HepG2 (cell line): Measurements from ENCODE around the gene ALG5. TPM values are rescaled to one million over a fixed set of nuclear protein-coding genes. Genes with fewer than 3 reads are reported as not detected.
A peak's percentile ranks its signal among the peaks of the same experiment; 100 is the strongest.

Experiments
- ATAC-seq: fragments of 200-7000 bp; cut with Tn5 transposase; 3 replicates; pipeline ENCODE4 v1.9.1; 2020; ENCODE audit warnings: mild to moderate bottlenecking, moderate library complexity
- BruUV-seq: library from RNA; stranded (reverse); fragments of 400-500 nt; replicated peaks from 2 replicates; lab custom pipeline; 2021; lab: Mats Ljungman, UMichigan
- CTCF ChIA-PET: fragments of 300-600 bp; formaldehyde crosslinking; extraction: SDS; loops from one replicate; lab custom pipeline; 2021; ENCODE audit warnings: low total read pairs, inconsistent platforms, low intra/inter-chr PET ratio; lab: Yijun Ruan, JAX
- POLR2A ChIA-PET: fragments of 350-600 bp; sonication (Branson Sonifier 250); formaldehyde crosslinking; loops from one replicate; lab custom pipeline; 2020; ENCODE audit warnings: antibody characterized with exemption, inconsistent platforms; lab: Yijun Ruan, JAX
- DNase-seq: peaks from one replicate; pipeline ENCODE4 v3.0.0-alpha.2; 2015; ENCODE audit warnings: low spot score
- FAIRE-seq: peaks from 3 replicates; lab custom pipeline; 2011; peaks lifted over from hg19 to GRCh38; lab: Jason Lieb, UNC
- H2AFZ ChIP-seq: one replicate; pipeline ENCODE4 v1.6.1; 2011; ENCODE audit warnings: low read length, inconsistent platforms
- H3K27ac ChIP-seq: fragments of 300-600 bp; 3 replicates; pipeline ENCODE4 v1.8.0; 2011; ENCODE audit warnings: mixed run types, mild to moderate bottlenecking, mixed read lengths, low read length, inconsistent platforms; ENCODE audit not compliant: insufficient read depth; ENCODE audit errors: extremely low read length
- H3K27me3 ChIP-seq, 2 experiments: fragments of 200-600 bp in 1 of 2; 2 replicates in 1 of 2; 3 replicates in 1 of 2; pipeline versions ENCODE4 v1.6.0 to v1.8.0; 2011; ENCODE audit warnings: low read length in 2 of 2, mild to moderate bottlenecking in 2 of 2, moderate library complexity in 2 of 2, inconsistent platforms in 1 of 2; ENCODE audit not compliant: insufficient read depth in 2 of 2, control insufficient read depth in 1 of 2
- H3K36me3 ChIP-seq, 2 experiments: fragments of 200-600 bp in 1 of 2; replicated peaks in 1 of 2; 2 replicates in 1 of 2; 3 replicates in 1 of 2; pipeline versions ENCODE4 v1.5.1 to v1.8.0; 2011; ENCODE audit warnings: low read length in 2 of 2, inconsistent platforms in 1 of 2; ENCODE audit not compliant: insufficient read depth in 2 of 2, control insufficient read depth in 1 of 2
- H3K4me1 ChIP-seq: 2 replicates; pipeline ENCODE4 v1.5.1; 2012; ENCODE audit warnings: low read length, inconsistent platforms; ENCODE audit not compliant: insufficient read depth
- H3K4me2 ChIP-seq: 2 replicates; pipeline ENCODE4 v1.6.0; 2011; ENCODE audit warnings: low read depth, low read length, inconsistent platforms
- H3K4me3 ChIP-seq, 3 experiments: fragments of 200-600 bp in 1 of 3; sonication (generic), shearing (Covaris generic) in 1 of 3; replicated peaks in 1 of 3; 2 replicates each; pipeline ENCODE4 v1.5.1; 2011 to 2016; ENCODE audit warnings: low read length in 3 of 3, inconsistent platforms in 2 of 3, low read depth in 2 of 3, mild to moderate bottlenecking in 2 of 3, control low read depth in 1 of 3, mixed read lengths in 1 of 3; ENCODE audit not compliant: insufficient read depth in 1 of 3
- H3K79me2 ChIP-seq: one replicate; pipeline ENCODE4 v1.6.1; 2011; ENCODE audit warnings: low read length, inconsistent platforms; ENCODE audit not compliant: insufficient read depth
- H3K9ac ChIP-seq: 2 replicates; pipeline ENCODE4 v1.6.0; 2011; ENCODE audit warnings: mild to moderate bottlenecking, low read depth, low read length, inconsistent platforms; ENCODE audit not compliant: insufficient read depth
- H3K9me3 ChIP-seq: 2 replicates; pipeline ENCODE4 v1.5.1; 2012; ENCODE audit warnings: mild to moderate bottlenecking, low read length
- H4K20me1 ChIP-seq: 2 replicates; pipeline ENCODE4 v1.6.0; 2011; ENCODE audit warnings: inconsistent platforms, mild to moderate bottlenecking, low read length, moderate library complexity; ENCODE audit not compliant: insufficient read depth
- CC2D1A ChIP-seq: sonication (generic); formaldehyde crosslinking; IDR thresholded peaks from 2 replicates; pipeline ENCODE4 v1.8.1; 2023; ENCODE audit warnings: mild to moderate bottlenecking, missing genetic modification reagents
- ETV5 ChIP-seq: IDR thresholded peaks from 2 replicates; pipeline ENCODE4 v1.6.1; 2018; ENCODE audit warnings: missing biosample characterization, missing genetic modification reagents, inconsistent platforms, borderline replicate concordance
- ETV6 ChIP-seq: sonication (generic); formaldehyde crosslinking; conservative IDR thresholded peaks from 2 replicates; pipeline ENCODE4 v1.4.0; 2020; ENCODE audit warnings: missing genetic modification reagents
- KDM3A ChIP-seq: IDR thresholded peaks from 2 replicates; pipeline ENCODE4 v1.6.1; 2018; ENCODE audit warnings: low read depth, missing compliant biosample characterization
- ZKSCAN1 ChIP-seq: fragments of 150-350 bp; IDR thresholded peaks from 2 replicates; pipeline ENCODE4 v1.6.1; 2014; ENCODE audit warnings: low read length
- ZMAT3 ChIP-seq: sonication (generic); formaldehyde crosslinking; conservative IDR thresholded peaks from 2 replicates; pipeline ENCODE4 v1.7.0; 2021; ENCODE audit warnings: missing genetic modification reagents
- ZNF143 ChIP-seq: sonication (generic); formaldehyde crosslinking; IDR thresholded peaks from 2 replicates; pipeline ENCODE4 v1.4.0; 2020; ENCODE audit warnings: missing genetic modification reagents
- WGBS: methylation state at CpG from one replicate; pipeline ENCODE4 v1.1.6; 2017; ENCODE audit warnings: low lambda C conversion rate; 5-methylcytosine and 5-hydroxymethylcytosine counted together
- in situ Hi-C: cut with HindIII; loops from 2 replicates; pipeline ENCODE4 v1.10.0; 2017; ENCODE audit warnings: low pct_unique_long_range_greater_than_20kb; ENCODE audit not compliant: extremely low pct_ligation_motif_present
- intact Hi-C: fragments of 100-400 bp; cut with micrococcal nuclease; formaldehyde crosslinking; loops from one replicate; pipeline ENCODE4 v1.10.0; 2022; ENCODE audit not compliant: unreplicated experiment
- polyA plus RNA-seq, 8 experiments: library from polyadenylated mRNA; depleted of rRNA in 3 of 8; stranded (reverse) in 7 of 8; unstranded in 1 of 8; fragments of >200 nt; fragmentation: Illumina TruSeq in 4 of 8; extraction: Trizol in 4 of 8; gene quantifications; 2 replicates each; pipeline versions ENCODE4 v1.2.1 to v1.2.3, GENCODE V29; 2011 to 2016; ENCODE audit warnings: low read depth in 4 of 8, missing spikeins in 1 of 8, mixed read lengths in 1 of 8; ENCODE audit not compliant: insufficient read depth in 1 of 8
- total RNA-seq, 5 experiments: library from RNA; depleted of rRNA; stranded (reverse); fragments of >200 nt; fragmentation: Illumina TruSeq; extraction: Trizol; gene quantifications; 2 replicates each; pipeline ENCODE4 v1.2.3, GENCODE V29; 2016; ENCODE audit warnings: low read depth in 1 of 5
- TF ChIP-seq, protein P1 (sequence below): sonication (generic); formaldehyde crosslinking; IDR thresholded peaks from 2 replicates; pipeline ENCODE4 v1.4.0; 2020; ENCODE audit warnings: missing genetic modification reagents, borderline replicate concordance
- TF ChIP-seq, protein P2 (sequence below): sonication (generic); formaldehyde crosslinking; IDR thresholded peaks from 2 replicates; pipeline ENCODE4 v1.4.0; 2020; ENCODE audit warnings: missing genetic modification reagents, borderline replicate concordance

The ALG5 gene
- total and polyA plus RNA-seq, 2 of the 13 experiments (the other 11 are each of a cell fraction or from before 2014, with no cell fraction given): 27.8 to 51.1 TPM

DNA sequence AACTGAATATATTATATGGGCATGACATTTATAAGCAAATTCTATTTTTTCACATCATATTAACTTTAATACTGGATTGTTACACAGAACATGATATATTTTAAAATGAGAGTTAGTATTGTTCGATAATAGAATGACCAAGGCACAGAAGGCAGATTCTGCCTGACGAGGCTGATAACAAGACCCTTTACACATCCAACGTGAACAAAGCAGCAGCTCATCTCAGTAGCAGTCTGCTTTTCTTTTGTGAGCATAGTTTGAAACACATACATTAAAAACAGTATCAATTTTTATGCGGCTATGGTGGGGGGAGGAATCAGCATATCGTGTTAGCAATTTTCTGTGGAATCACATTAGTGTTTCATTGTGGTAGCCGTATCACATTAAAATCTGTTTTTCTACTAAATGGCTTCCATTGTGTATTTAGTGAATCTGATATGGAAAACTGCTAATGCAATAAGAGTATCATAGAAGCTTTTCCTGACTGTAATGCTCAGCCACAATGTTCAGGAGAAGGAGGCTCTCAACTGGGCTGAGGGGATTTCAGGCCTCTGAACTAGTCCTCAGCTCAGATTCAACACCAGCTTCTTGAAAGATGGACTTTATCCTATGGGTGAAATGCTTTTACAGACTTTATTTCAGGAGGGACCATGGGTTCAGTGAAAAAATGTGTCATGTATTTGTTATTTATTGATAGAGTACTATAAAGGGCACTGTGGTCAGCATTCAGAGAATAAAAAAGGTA, 83.1 kb downstream of the ALG5 start:
- no peaks in the 10 kb centered on the region for H3K27me3 ChIP-seq
- no peak overlapping the region for H3K9ac ChIP-seq
- H3K79me2 ChIP-seq: peaks cover 55% of the 10 kb centered on the region
- DNase-seq: no peak
- intact Hi-C loops (no loop called here), in situ Hi-C loops (no loop called here)
- CTCF ChIA-PET: no interaction called here
- no peak overlapping the region for H3K27ac ChIP-seq
- POLR2A ChIA-PET: interaction anchor here (1.1 kb wide), 1 partner anchor 33 kb away, joined by 3 read pairs; no protein-coding TSS in a partner anchor
- WGBS: 97% methylated on average over 6 of the region's 6 CpGs
- H3K36me3 ChIP-seq: no peaks in the 10 kb centered on the region
- no peak overlapping the region for H3K4me3 ChIP-seq
- peak overlapping the region; percentile 29; the same call in 1 of the 2 replicates for H3K4me2 ChIP-seq
- no peak for ATAC-seq
- no peak for FAIRE-seq
- BruUV-seq: no TSS peak
- H2AFZ ChIP-seq: no peak overlapping the region
- H3K9me3 ChIP-seq: no peaks in the 10 kb centered on the region
- H4K20me1 ChIP-seq: no peaks in the 10 kb centered on the region
- H3K4me1 ChIP-seq: peaks cover 60% of the 10 kb centered on the region
- TF ChIP-seq, protein P1, sequence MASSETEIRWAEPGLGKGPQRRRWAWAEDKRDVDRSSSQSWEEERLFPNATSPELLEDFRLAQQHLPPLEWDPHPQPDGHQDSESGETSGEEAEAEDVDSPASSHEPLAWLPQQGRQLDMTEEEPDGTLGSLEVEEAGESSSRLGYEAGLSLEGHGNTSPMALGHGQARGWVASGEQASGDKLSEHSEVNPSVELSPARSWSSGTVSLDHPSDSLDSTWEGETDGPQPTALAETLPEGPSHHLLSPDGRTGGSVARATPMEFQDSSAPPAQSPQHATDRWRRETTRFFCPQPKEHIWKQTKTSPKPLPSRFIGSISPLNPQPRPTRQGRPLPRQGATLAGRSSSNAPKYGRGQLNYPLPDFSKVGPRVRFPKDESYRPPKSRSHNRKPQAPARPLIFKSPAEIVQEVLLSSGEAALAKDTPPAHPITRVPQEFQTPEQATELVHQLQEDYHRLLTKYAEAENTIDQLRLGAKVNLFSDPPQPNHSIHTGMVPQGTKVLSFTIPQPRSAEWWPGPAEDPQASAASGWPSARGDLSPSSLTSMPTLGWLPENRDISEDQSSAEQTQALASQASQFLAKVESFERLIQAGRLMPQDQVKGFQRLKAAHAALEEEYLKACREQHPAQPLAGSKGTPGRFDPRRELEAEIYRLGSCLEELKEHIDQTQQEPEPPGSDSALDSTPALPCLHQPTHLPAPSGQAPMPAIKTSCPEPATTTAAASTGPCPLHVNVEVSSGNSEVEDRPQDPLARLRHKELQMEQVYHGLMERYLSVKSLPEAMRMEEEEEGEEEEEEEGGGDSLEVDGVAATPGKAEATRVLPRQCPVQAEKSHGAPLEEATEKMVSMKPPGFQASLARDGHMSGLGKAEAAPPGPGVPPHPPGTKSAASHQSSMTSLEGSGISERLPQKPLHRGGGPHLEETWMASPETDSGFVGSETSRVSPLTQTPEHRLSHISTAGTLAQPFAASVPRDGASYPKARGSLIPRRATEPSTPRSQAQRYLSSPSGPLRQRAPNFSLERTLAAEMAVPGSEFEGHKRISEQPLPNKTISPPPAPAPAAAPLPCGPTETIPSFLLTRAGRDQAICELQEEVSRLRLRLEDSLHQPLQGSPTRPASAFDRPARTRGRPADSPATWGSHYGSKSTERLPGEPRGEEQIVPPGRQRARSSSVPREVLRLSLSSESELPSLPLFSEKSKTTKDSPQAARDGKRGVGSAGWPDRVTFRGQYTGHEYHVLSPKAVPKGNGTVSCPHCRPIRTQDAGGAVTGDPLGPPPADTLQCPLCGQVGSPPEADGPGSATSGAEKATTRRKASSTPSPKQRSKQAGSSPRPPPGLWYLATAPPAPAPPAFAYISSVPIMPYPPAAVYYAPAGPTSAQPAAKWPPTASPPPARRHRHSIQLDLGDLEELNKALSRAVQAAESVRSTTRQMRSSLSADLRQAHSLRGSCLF (CRISPR knock-in tag): no peak
- TF ChIP-seq ZNF143 (CRISPR knock-in tag): no peak
- no peak for TF ChIP-seq CC2D1A (CRISPR knock-in tag)
- TF ChIP-seq ZMAT3 (CRISPR knock-in tag): no peak
- no peak for TF ChIP-seq ETV6
- TF ChIP-seq ZKSCAN1: no peak
- TF ChIP-seq, protein P2, sequence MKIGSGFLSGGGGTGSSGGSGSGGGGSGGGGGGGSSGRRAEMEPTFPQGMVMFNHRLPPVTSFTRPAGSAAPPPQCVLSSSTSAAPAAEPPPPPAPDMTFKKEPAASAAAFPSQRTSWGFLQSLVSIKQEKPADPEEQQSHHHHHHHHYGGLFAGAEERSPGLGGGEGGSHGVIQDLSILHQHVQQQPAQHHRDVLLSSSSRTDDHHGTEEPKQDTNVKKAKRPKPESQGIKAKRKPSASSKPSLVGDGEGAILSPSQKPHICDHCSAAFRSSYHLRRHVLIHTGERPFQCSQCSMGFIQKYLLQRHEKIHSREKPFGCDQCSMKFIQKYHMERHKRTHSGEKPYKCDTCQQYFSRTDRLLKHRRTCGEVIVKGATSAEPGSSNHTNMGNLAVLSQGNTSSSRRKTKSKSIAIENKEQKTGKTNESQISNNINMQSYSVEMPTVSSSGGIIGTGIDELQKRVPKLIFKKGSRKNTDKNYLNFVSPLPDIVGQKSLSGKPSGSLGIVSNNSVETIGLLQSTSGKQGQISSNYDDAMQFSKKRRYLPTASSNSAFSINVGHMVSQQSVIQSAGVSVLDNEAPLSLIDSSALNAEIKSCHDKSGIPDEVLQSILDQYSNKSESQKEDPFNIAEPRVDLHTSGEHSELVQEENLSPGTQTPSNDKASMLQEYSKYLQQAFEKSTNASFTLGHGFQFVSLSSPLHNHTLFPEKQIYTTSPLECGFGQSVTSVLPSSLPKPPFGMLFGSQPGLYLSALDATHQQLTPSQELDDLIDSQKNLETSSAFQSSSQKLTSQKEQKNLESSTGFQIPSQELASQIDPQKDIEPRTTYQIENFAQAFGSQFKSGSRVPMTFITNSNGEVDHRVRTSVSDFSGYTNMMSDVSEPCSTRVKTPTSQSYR (CRISPR knock-in tag): no peak
- TF ChIP-seq ETV5 (CRISPR knock-in tag): no peak
- TF ChIP-seq KDM3A (CRISPR knock-in tag): no peak
